Sigmoid colon (tissue), 4 donors: Measurements from ENCODE around the gene ROBO1.

Experiments
- EP300 ChIP-seq, 4 donors: sonication (generic); formaldehyde crosslinking; IDR thresholded peaks; one replicate each; pipeline ENCODE4 v1.6.1; 2017; ENCODE audit warnings: antibody characterized with exemption in 4 of 4
- POLR2A ChIP-seq, 2 donors: fragments of 450-650 bp; IDR thresholded peaks; one replicate each; pipeline ENCODE4 v1.6.1; 2016; ENCODE audit warnings: antibody characterized with exemption in 2 of 2, mild to moderate bottlenecking in 2 of 2, moderate library complexity in 2 of 2
- POLR2AphosphoS5 ChIP-seq, 4 donors: sonication (generic); formaldehyde crosslinking; IDR thresholded peaks; one replicate each; pipeline ENCODE4 v1.6.1; 2017; ENCODE audit warnings: antibody characterized with exemption in 4 of 4
- TF ChIP-seq, protein P1 (sequence below), 4 experiments: fragments of 450-650 bp in 3 of 4; fragments of 200-600 bp in 1 of 4; IDR thresholded peaks; one replicate each; pipeline ENCODE4 v1.5.1; 2016 to 2019; ENCODE audit warnings: antibody characterized with exemption in 4 of 4, mild to moderate bottlenecking in 3 of 4, moderate library complexity in 2 of 4

DNA sequence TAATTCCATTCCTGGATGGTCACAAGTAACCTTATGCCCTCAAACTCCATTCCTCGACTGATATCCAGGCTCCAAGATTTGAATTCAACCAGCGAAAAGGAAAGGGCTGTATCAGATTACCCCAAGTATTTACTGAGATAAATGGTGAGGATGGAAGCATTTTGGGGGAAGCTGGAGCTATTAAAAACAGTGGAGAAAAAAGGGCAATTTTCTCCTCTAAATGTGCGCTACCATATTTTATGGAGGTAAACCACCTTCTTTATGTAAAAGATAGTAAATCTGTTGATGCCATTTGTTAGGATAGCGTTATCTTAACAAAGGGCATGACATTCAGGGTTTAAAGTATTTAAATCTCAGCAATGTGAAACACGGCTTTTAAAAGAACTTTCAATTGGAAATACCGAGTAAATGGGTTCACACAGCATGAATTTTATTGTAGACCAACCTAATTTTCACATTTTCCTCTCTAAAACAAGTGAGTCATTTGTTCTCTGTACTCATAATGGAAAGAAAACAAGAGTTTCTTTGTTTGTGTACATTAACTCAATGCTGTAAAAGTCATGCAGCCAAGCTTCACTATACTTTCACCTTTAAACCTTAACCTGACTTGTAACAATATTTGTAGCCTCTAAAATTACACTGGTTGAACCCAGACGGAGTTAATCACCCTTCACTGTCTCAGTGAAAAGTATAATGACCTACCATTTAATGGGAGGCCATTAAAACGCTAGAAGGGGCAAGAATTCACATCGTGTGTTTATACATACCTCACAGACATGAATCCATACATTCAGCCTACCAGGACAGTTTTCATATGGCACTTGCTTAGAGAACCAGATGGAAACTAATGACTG is 773.4 kb downstream of the ROBO1 start:
- TF ChIP-seq POLR2AphosphoS5 (IDR thresholded peaks at IDR 0.05) = no peak
- no peak for TF ChIP-seq EP300 (IDR thresholded peaks at IDR 0.05)
- TF ChIP-seq, protein P1, sequence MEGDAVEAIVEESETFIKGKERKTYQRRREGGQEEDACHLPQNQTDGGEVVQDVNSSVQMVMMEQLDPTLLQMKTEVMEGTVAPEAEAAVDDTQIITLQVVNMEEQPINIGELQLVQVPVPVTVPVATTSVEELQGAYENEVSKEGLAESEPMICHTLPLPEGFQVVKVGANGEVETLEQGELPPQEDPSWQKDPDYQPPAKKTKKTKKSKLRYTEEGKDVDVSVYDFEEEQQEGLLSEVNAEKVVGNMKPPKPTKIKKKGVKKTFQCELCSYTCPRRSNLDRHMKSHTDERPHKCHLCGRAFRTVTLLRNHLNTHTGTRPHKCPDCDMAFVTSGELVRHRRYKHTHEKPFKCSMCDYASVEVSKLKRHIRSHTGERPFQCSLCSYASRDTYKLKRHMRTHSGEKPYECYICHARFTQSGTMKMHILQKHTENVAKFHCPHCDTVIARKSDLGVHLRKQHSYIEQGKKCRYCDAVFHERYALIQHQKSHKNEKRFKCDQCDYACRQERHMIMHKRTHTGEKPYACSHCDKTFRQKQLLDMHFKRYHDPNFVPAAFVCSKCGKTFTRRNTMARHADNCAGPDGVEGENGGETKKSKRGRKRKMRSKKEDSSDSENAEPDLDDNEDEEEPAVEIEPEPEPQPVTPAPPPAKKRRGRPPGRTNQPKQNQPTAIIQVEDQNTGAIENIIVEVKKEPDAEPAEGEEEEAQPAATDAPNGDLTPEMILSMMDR (IDR thresholded peaks at IDR 0.05) = no peak
- TF ChIP-seq POLR2A (IDR thresholded peaks at IDR 0.05) = no peak
